Endothelial cell of umbilical vein (primary cell): ENCODE measurements around the gene ZBTB43. TPM values are rescaled to one million over a fixed set of nuclear protein-coding genes. Genes with fewer than 3 reads are reported as not detected.

Source experiments
- BruUV-seq: library from RNA; stranded (reverse); fragments of 400-500 nt; replicated peaks from 2 replicates; lab custom pipeline; 2021; lab: Mats Ljungman, UMichigan
- CTCF ChIA-PET: fragments of 300-600, 350-600 bp; sonication (Branson Sonifier 250); formaldehyde crosslinking; loops from one replicate; lab custom pipeline; 2021; ENCODE audit warnings: antibody characterized with exemption, inconsistent platforms; lab: Charles Lee
- POLR2A ChIA-PET: fragments of 300-600, 350-600 bp; sonication (Branson Sonifier 250); formaldehyde crosslinking; loops from one replicate; lab custom pipeline; 2021; ENCODE audit warnings: antibody characterized with exemption, inconsistent platforms; lab: Charles Lee
- DNase-seq: peaks from one replicate; pipeline ENCODE4 v3.0.0-alpha.2; 2011; ENCODE audit warnings: low read depth, low spot score
- FAIRE-seq: peaks from 2 replicates; lab custom pipeline; 2011; peaks lifted over from hg19 to GRCh38; lab: Jason Lieb, UNC
- H2AFZ ChIP-seq: 2 replicates; pipeline ENCODE4 v1.6.0; 2012; ENCODE audit warnings: low read depth, low read length, control low read depth, inconsistent platforms
- H3K27ac ChIP-seq: 2 replicates; pipeline ENCODE4 v1.5.1; 2011; ENCODE audit warnings: low read depth, mild to moderate bottlenecking, control low read depth, low read length, moderate library complexity; ENCODE audit not compliant: insufficient read depth
- H3K27me3 ChIP-seq, 2 experiments: 2 replicates each; pipeline versions ENCODE4 v1.6.0 to v1.6.1; 2011; ENCODE audit warnings: low read length in 2 of 2, mixed read lengths in 1 of 2; ENCODE audit not compliant: control insufficient read depth in 2 of 2, insufficient read depth in 2 of 2
- H3K36me3 ChIP-seq, 2 experiments: 2 replicates in 1 of 2; 3 replicates in 1 of 2; pipeline ENCODE4 v1.5.1; 2011; ENCODE audit warnings: low read length in 2 of 2, mild to moderate bottlenecking in 1 of 2, moderate library complexity in 1 of 2; ENCODE audit not compliant: control insufficient read depth in 2 of 2, insufficient read depth in 2 of 2; ENCODE audit errors: extremely low read depth in 1 of 2
- H3K4me1 ChIP-seq: 3 replicates; pipeline ENCODE4 v1.5.1; 2011; ENCODE audit warnings: mild to moderate bottlenecking, low read length; ENCODE audit not compliant: control insufficient read depth, insufficient read depth; ENCODE audit errors: extremely low read depth
- H3K4me2 ChIP-seq: 2 replicates; pipeline ENCODE4 v1.6.1; 2011; ENCODE audit warnings: low read length, control low read depth, mixed read lengths; ENCODE audit not compliant: insufficient read depth
- H3K4me3 ChIP-seq, 3 experiments: fragments of 200-600 bp in 1 of 3; sonication (generic), shearing (Covaris generic) in 1 of 3; replicated peaks in 1 of 3; 2 replicates each; pipeline ENCODE4 v1.5.1; 2011 to 2016; ENCODE audit warnings: control low read depth in 3 of 3, low read length in 3 of 3, mild to moderate bottlenecking in 2 of 3, inconsistent platforms in 1 of 3, low read depth in 1 of 3, moderate library complexity in 1 of 3; ENCODE audit not compliant: insufficient read depth in 1 of 3
- H3K79me2 ChIP-seq: 2 replicates; pipeline ENCODE4 v1.6.0; 2012; ENCODE audit warnings: low read length, inconsistent platforms; ENCODE audit not compliant: control insufficient read depth, insufficient read depth
- H3K9ac ChIP-seq: replicated peaks from 2 replicates; pipeline ENCODE3; 2011; ENCODE audit warnings: low read length, control low read depth; ENCODE audit not compliant: insufficient read depth; ENCODE audit errors: extremely low read depth
- H3K9me1 ChIP-seq: replicated peaks from 3 replicates; pipeline ENCODE4 v1.6.0; 2011; ENCODE audit warnings: mild to moderate bottlenecking, low read length; ENCODE audit not compliant: control insufficient read depth, insufficient read depth; ENCODE audit errors: extremely low read depth
- H3K9me3 ChIP-seq: replicated peaks from 2 replicates; pipeline ENCODE4 v1.5.1; 2012; ENCODE audit warnings: low read length, inconsistent platforms; ENCODE audit not compliant: control insufficient read depth, insufficient read depth
- H4K20me1 ChIP-seq: replicated peaks from 2 replicates; pipeline ENCODE3; 2011; ENCODE audit warnings: mild to moderate bottlenecking, low read length; ENCODE audit not compliant: control insufficient read depth, insufficient read depth; ENCODE audit errors: extremely low read depth
- EZH2 ChIP-seq: IDR thresholded peaks from 2 replicates; pipeline ENCODE4 v1.6.1; 2012; ENCODE audit warnings: borderline replicate concordance, low read depth, mild to moderate bottlenecking, moderate library complexity, low read length, inconsistent platforms; ENCODE audit not compliant: severe bottlenecking
- FOS ChIP-seq: IDR thresholded peaks from 2 replicates; pipeline ENCODE4 v1.6.1; 2011; ENCODE audit warnings: mild to moderate bottlenecking, low read length, moderate library complexity, borderline replicate concordance; ENCODE audit not compliant: insufficient read depth
- GATA2 ChIP-seq: IDR thresholded peaks from 2 replicates; pipeline ENCODE4 v1.7.0; 2011; ENCODE audit warnings: low read depth, mild to moderate bottlenecking, moderate library complexity, mixed read lengths, low read length; ENCODE audit not compliant: insufficient read length, insufficient read depth
- JUN ChIP-seq: IDR thresholded peaks from 2 replicates; pipeline ENCODE4 v1.6.1; 2011; ENCODE audit warnings: borderline replicate concordance, low read depth; ENCODE audit not compliant: insufficient read length, insufficient read depth
- MAX ChIP-seq: IDR thresholded peaks from 2 replicates; pipeline ENCODE4 v1.6.1; 2011; ENCODE audit not compliant: insufficient read depth, insufficient read length
- MYC ChIP-seq: IDR thresholded peaks from one replicate; pipeline ENCODE4 v1.6.1; 2011; ENCODE audit warnings: mild to moderate bottlenecking, low read depth, low read length
- POLR2A ChIP-seq: IDR thresholded peaks from 2 replicates; pipeline ENCODE4 v1.6.1; 2012; ENCODE audit warnings: low read depth, mild to moderate bottlenecking, control low read depth, low read length
- POLR2AphosphoS5 ChIP-seq: IDR thresholded peaks from 2 replicates; pipeline ENCODE4 v1.6.1; 2012; ENCODE audit warnings: low read depth, mild to moderate bottlenecking, control low read depth, low read length, moderate library complexity; ENCODE audit not compliant: insufficient read depth
- dilution Hi-C: fragments of 300-500 bp; cut with MboI; formaldehyde crosslinking; loops from one replicate; pipeline ENCODE4 v1.15.0; 2019; ENCODE audit warnings: low sequenced_read_pairs; ENCODE audit not compliant: extremely low pct_ligation_motif_present
- intact Hi-C: fragments of 100-400 bp; cut with micrococcal nuclease; formaldehyde crosslinking; loops from one replicate; pipeline ENCODE4 v1.10.0; 2022
- polyA plus RNA-seq, 4 experiments: library from polyadenylated mRNA; depleted of rRNA in 3 of 4; stranded (reverse) in 3 of 4; unstranded in 1 of 4; fragments of >200 nt; gene quantifications; 2 replicates each; pipeline versions ENCODE4 v1.2.1 to v1.2.3, GENCODE V29; 2011 to 2012; ENCODE audit warnings: missing spikeins in 1 of 4
- total RNA-seq: library from RNA; stranded (reverse); gene quantifications from 2 replicates; pipeline ENCODE4 v1.2.3, GENCODE V29; 2021
- TF ChIP-seq, protein P1 (sequence below), 2 donors: IDR thresholded peaks; 1 replicate in 1 of 2; 2 replicates in 1 of 2; pipeline ENCODE4 v1.5.1; 2011; ENCODE audit warnings: low read length in 2 of 2, mild to moderate bottlenecking in 2 of 2, moderate library complexity in 2 of 2, control low read depth in 1 of 2, inconsistent platforms in 1 of 2, low read depth in 1 of 2; ENCODE audit not compliant: insufficient read depth in 1 of 2; ENCODE audit errors: extremely low read depth in 1 of 2

The ZBTB43 gene
- total and polyA plus RNA-seq, 2 donors (not counting 3 experiments of a cell fraction or from before 2014, with no cell fraction given): 3.2 to 9.0 TPM

GRCh38 chr9:126783949-126784348, 20.9 kb upstream of the ZBTB43 start:
- CTCF ChIA-PET: interaction anchor here (0.6 to 11.4 kb wide), 5 partner anchors 11 to 94 kb away, joined by 3 to 675 read pairs (median 8); no protein-coding TSS in a partner anchor
- Histone ChIP-seq H3K27ac (no peak overlapping the region), H3K9me1 (no peaks in the 10 kb centered on the region), H4K20me1 (no peaks in the 10 kb centered on the region), H3K4me1 (no peaks in the 10 kb centered on the region), H3K36me3 (no peaks in the 10 kb centered on the region), H3K4me2 (no peak overlapping the region), H3K9ac (no peak overlapping the region), H2AFZ (no peak overlapping the region), H3K9me3 (no peaks in the 10 kb centered on the region), H3K4me3 (no peak overlapping the region), H3K79me2 (no peaks in the 10 kb centered on the region), H3K27me3 (peaks cover 10 to 25% of the 10 kb centered on the region in 2 experiments)
- FAIRE-seq (no peak), DNase-seq (no peak)
- BruUV-seq: no TSS peak
- intact Hi-C loops (no loop called here), dilution Hi-C loops (no loop called here)
- POLR2A ChIA-PET: no interaction called here
- TF ChIP-seq POLR2AphosphoS5 (no peak), JUN (no peak), GATA2 (no peak), EZH2 (no peak), MYC (no peak), MAX (no peak), FOS (no peak), POLR2A (no peak)
- TF ChIP-seq, protein P1, sequence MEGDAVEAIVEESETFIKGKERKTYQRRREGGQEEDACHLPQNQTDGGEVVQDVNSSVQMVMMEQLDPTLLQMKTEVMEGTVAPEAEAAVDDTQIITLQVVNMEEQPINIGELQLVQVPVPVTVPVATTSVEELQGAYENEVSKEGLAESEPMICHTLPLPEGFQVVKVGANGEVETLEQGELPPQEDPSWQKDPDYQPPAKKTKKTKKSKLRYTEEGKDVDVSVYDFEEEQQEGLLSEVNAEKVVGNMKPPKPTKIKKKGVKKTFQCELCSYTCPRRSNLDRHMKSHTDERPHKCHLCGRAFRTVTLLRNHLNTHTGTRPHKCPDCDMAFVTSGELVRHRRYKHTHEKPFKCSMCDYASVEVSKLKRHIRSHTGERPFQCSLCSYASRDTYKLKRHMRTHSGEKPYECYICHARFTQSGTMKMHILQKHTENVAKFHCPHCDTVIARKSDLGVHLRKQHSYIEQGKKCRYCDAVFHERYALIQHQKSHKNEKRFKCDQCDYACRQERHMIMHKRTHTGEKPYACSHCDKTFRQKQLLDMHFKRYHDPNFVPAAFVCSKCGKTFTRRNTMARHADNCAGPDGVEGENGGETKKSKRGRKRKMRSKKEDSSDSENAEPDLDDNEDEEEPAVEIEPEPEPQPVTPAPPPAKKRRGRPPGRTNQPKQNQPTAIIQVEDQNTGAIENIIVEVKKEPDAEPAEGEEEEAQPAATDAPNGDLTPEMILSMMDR (IDR thresholded peaks at IDR 0.05; ENCODE audit: extremely low read depth in 1 of 2, insufficient read depth in 1 of 2, low read depth in 1 of 2, low read length in 2 of 2): no peak
